ENCODE measurements around the gene CDSN.

GRCh38 chr6:31076611-31077010, 43.6 kb downstream of the CDSN start:
- TF ChIP-seq CTCF (conservative IDR thresholded peaks at IDR 0.05; ENCODE audit: low read depth in 2 of 2) (no peak), POLR2AphosphoS5 (IDR thresholded peaks at IDR 0.05; ENCODE audit: low read depth) (no peak), CREB1 (CRISPR knock-in tag; IDR thresholded peaks at IDR 0.05; ENCODE audit: low read depth) (no peak), REST (IDR thresholded peaks at IDR 0.05; ENCODE audit: unreplicated experiment) (no peak), EZH2 (IDR thresholded peaks at IDR 0.05; ENCODE audit: low read depth, unreplicated experiment) (no peak), JUNB (IDR thresholded peaks at IDR 0.05; ENCODE audit: unreplicated experiment) (no peak), EZH2phosphoT487 (IDR thresholded peaks at IDR 0.05; ENCODE audit: unreplicated experiment) (no peak), NANOG (IDR thresholded peaks at IDR 0.05; ENCODE audit: borderline replicate concordance) (no peak), ZNF331 (CRISPR knock-in tag; IDR thresholded peaks at IDR 0.05; ENCODE audit: low read depth) (no peak), STAT1 (IDR thresholded peaks at IDR 0.05; ENCODE audit: unreplicated experiment) (no peak)
- TF ChIP-seq, protein P1, sequence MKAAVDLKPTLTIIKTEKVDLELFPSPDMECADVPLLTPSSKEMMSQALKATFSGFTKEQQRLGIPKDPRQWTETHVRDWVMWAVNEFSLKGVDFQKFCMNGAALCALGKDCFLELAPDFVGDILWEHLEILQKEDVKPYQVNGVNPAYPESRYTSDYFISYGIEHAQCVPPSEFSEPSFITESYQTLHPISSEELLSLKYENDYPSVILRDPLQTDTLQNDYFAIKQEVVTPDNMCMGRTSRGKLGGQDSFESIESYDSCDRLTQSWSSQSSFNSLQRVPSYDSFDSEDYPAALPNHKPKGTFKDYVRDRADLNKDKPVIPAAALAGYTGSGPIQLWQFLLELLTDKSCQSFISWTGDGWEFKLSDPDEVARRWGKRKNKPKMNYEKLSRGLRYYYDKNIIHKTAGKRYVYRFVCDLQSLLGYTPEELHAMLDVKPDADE (IDR thresholded peaks at IDR 0.05): no peak
